BE2C (cell line): Measurements from ENCODE around the gene PDE6D.
A peak's percentile ranks its signal among the peaks of the same experiment; 100 is the strongest.

Source experiments
- DNase-seq: peaks from one replicate; pipeline ENCODE4 v3.0.0-alpha.2; 2020
- H3K27me3 ChIP-seq: fragments of 250-450 bp; sonication (Bioruptor Pico); 2 replicates; pipeline ENCODE4 v1.5.1; 2020; ENCODE audit warnings: mild to moderate bottlenecking
- H3K36me3 ChIP-seq: fragments of 250-450 bp; sonication (Bioruptor Pico); 2 replicates; pipeline ENCODE4 v1.5.1; 2020; ENCODE audit warnings: mild to moderate bottlenecking
- H3K4me1 ChIP-seq: fragments of 250-450 bp; sonication (Bioruptor Pico); 2 replicates; pipeline ENCODE4 v1.5.1; 2020
- H3K4me3 ChIP-seq: 2 replicates; pipeline ENCODE4 v1.5.1; 2011; ENCODE audit warnings: low read depth, low read length
- H3K9me3 ChIP-seq: fragments of 250-450 bp; sonication (Bioruptor Pico); 2 replicates; pipeline ENCODE4 v1.5.1; 2020
- CTCF ChIP-seq: IDR thresholded peaks from 2 replicates; pipeline ENCODE4 v1.5.1; 2012; ENCODE audit warnings: mild to moderate bottlenecking, low read depth, low read length

The PDE6D gene

GRCh38 chr2:231707927-231708772, 72.9 kb downstream of the PDE6D start, which contains the start of gene PTMA:
TSS of gene PTMA (plus strand) at chr2:231708525. CDS start at chr2:231708707, 182 bp downstream.
- Histone ChIP-seq H3K9me3 (no peaks in the 10 kb centered on the region), H3K36me3 (peaks cover 41% of the 10 kb centered on the region), H3K27me3 (no peaks in the 10 kb centered on the region), H3K4me3 (peak within 1 kb of the TSS; percentile 99), H3K4me1 (no peaks in the 10 kb centered on the region)
- peak; percentile 99 for DNase-seq
- TF ChIP-seq CTCF: no peak

- H3K27me3 ChIP-seq: no peaks in the 10 kb centered on the region
- H3K9me3 ChIP-seq: no peaks in the 10 kb centered on the region
- TF ChIP-seq CTCF: no peak
- peak overlapping the region; percentile 93 for H3K4me3 ChIP-seq
- peak; percentile 72 for DNase-seq
- H3K4me1 ChIP-seq: no peaks in the 10 kb centered on the region
- H3K36me3 ChIP-seq: peaks cover 40% of the 10 kb centered on the region
These were observed 73.5 kb downstream of the PDE6D start for GRCh38 chr2:231707625-231707926.

- Histone ChIP-seq H3K27me3 (no peaks in the 10 kb centered on the region), H3K4me1 (no peaks in the 10 kb centered on the region), H3K36me3 (peaks cover 34% of the 10 kb centered on the region), H3K4me3 (peak overlapping the region; percentile 93), H3K9me3 (no peaks in the 10 kb centered on the region)
- peak; percentile 91 for TF ChIP-seq CTCF
- DNase-seq: peak; percentile 98
These were observed 74.1 kb downstream of the PDE6D start for GRCh38 chr2:231706731-231707624.

- Histone ChIP-seq H3K27me3 (no peaks in the 10 kb centered on the region), H3K9me3 (no peaks in the 10 kb centered on the region), H3K4me3 (no peak overlapping the region), H3K4me1 (no peaks in the 10 kb centered on the region), H3K36me3 (peaks cover 6% of the 10 kb centered on the region)
- no peak for DNase-seq
- no peak for TF ChIP-seq CTCF
These were observed 77.1 kb downstream of the PDE6D start for GRCh38 chr2:231704017-231704416.

GRCh38 chr2:231701456-231702373, 79.4 kb downstream of the PDE6D start:
- no peak overlapping the region for H3K4me3 ChIP-seq
- no peaks in the 10 kb centered on the region for H3K36me3 ChIP-seq
- no peak for DNase-seq
- H3K9me3 ChIP-seq: no peaks in the 10 kb centered on the region
- TF ChIP-seq CTCF: no peak
- no peaks in the 10 kb centered on the region for H3K27me3 ChIP-seq
- H3K4me1 ChIP-seq: no peaks in the 10 kb centered on the region
